IMR-90 (cell line): ENCODE data around the gene FAM228B.
"Not testable (repeated sequence)": the region's sequence is repeated elsewhere in the genome, so short reads cannot be mapped to it uniquely, and the experiment has no call there.

Experiments
- CEBPB ChIP-seq: IDR thresholded peaks from 2 replicates; pipeline ENCODE4 v1.6.1; 2012; ENCODE audit warnings: low read depth, low read length, improper control_type of control experiment
- CTCF ChIP-seq: conservative IDR thresholded peaks from 2 replicates; pipeline ENCODE4 v1.5.1; 2012; ENCODE audit warnings: mild to moderate bottlenecking, low read depth, low read length, improper control_type of control experiment
- FOS ChIP-seq: fragments of 150-350 bp; IDR thresholded peaks from 2 replicates; pipeline ENCODE4 v1.6.1; 2016; ENCODE audit warnings: low read depth, low read length
- MXI1 ChIP-seq: IDR thresholded peaks from 2 replicates; pipeline ENCODE4 v1.6.1; 2012; ENCODE audit warnings: low read depth, mild to moderate bottlenecking, low read length, moderate library complexity, borderline replicate concordance
- POLR2A ChIP-seq: IDR thresholded peaks from 2 replicates; pipeline ENCODE4 v1.6.1; 2012; ENCODE audit warnings: mild to moderate bottlenecking, low read depth, low read length
- RCOR1 ChIP-seq: IDR thresholded peaks from 2 replicates; pipeline ENCODE4 v1.6.1; 2012; ENCODE audit warnings: mild to moderate bottlenecking, low read length, improper control_type of control experiment; ENCODE audit not compliant: insufficient replicate concordance

- not testable (repeated sequence) for TF ChIP-seq RCOR1, CTCF, MXI1, FOS, CEBPB, POLR2A
Measured at GRCh38 chr2:24197213-24197612, 73.9 kb downstream of the FAM228B start.
